H9 (cell line): Measurements from ENCODE around the gene FANCI. TPM values are rescaled to one million over a fixed set of nuclear protein-coding genes. Genes with fewer than 3 reads are reported as not detected.

Source experiments
- DNase-seq: peaks from one replicate; pipeline ENCODE4 v3.0.0-alpha.2; 2017
- H2AFZ ChIP-seq: one replicate; pipeline ENCODE4 v1.6.1; 2013; ENCODE audit warnings: mild to moderate bottlenecking, low read length, control low read depth, moderate library complexity
- H2AK5ac ChIP-seq: 2 replicates; pipeline ENCODE4 v1.6.1; 2013; ENCODE audit warnings: low read length, control low read depth, mixed read lengths; ENCODE audit not compliant: insufficient read length
- H2BK120ac ChIP-seq: one replicate; pipeline ENCODE4 v1.6.1; 2013; ENCODE audit warnings: low read depth, mild to moderate bottlenecking, low read length, control low read depth, inconsistent platforms; ENCODE audit not compliant: poor library complexity, severe bottlenecking
- H2BK12ac ChIP-seq: 2 replicates; pipeline ENCODE4 v1.6.1; 2013; ENCODE audit warnings: low read length, control low read depth, mixed read lengths, low read depth; ENCODE audit not compliant: insufficient read length
- H2BK15ac ChIP-seq: 2 replicates; pipeline ENCODE4 v1.6.1; 2013; ENCODE audit warnings: low read depth, low read length, control low read depth
- H2BK20ac ChIP-seq: one replicate; pipeline ENCODE4 v1.6.1; 2013; ENCODE audit warnings: low read depth, mild to moderate bottlenecking, low read length, control low read depth, inconsistent platforms; ENCODE audit not compliant: poor library complexity, severe bottlenecking
- H2BK5ac ChIP-seq: 2 replicates; pipeline ENCODE4 v1.6.1; 2013; ENCODE audit warnings: low read length, control low read depth, mixed read lengths; ENCODE audit not compliant: insufficient read length
- H3K14ac ChIP-seq: 2 replicates; pipeline ENCODE4 v1.6.1; 2013; ENCODE audit warnings: low read length, control low read depth; ENCODE audit not compliant: insufficient read depth
- H3K18ac ChIP-seq: 2 replicates; pipeline ENCODE4 v1.6.1; 2013; ENCODE audit warnings: low read depth, mild to moderate bottlenecking, mixed read lengths, low read length, control low read depth; ENCODE audit not compliant: insufficient read length
- H3K23ac ChIP-seq: 2 replicates; pipeline ENCODE4 v1.6.1; 2013; ENCODE audit warnings: low read length, control low read depth, mixed read lengths, low read depth; ENCODE audit not compliant: insufficient read length
- H3K23me2 ChIP-seq: 2 replicates; pipeline ENCODE4 v1.6.1; 2013; ENCODE audit warnings: low read depth, mild to moderate bottlenecking, mixed read lengths, low read length, control low read depth; ENCODE audit not compliant: insufficient read length, poor library complexity, severe bottlenecking
- H3K27ac ChIP-seq: 2 replicates; pipeline ENCODE4 v1.5.1; 2013; ENCODE audit warnings: low read length, control low read depth, mixed read lengths, low read depth; ENCODE audit not compliant: insufficient read length
- H3K27me3 ChIP-seq: 2 replicates; pipeline ENCODE4 v1.6.1; 2013; ENCODE audit warnings: low read length, control low read depth, inconsistent platforms; ENCODE audit not compliant: insufficient read depth
- H3K4ac ChIP-seq: 2 replicates; pipeline ENCODE4 v1.6.1; 2013; ENCODE audit warnings: low read depth, mild to moderate bottlenecking, control low read depth, inconsistent platforms, low read length, moderate library complexity
- H3K4me1 ChIP-seq: 2 replicates; pipeline ENCODE4 v1.6.1; 2013; ENCODE audit warnings: low read length, control low read depth, inconsistent platforms; ENCODE audit not compliant: insufficient read depth
- H3K4me2 ChIP-seq: 2 replicates; pipeline ENCODE4 v1.6.1; 2013; ENCODE audit warnings: low read length, control low read depth, mixed read lengths; ENCODE audit not compliant: insufficient read length, insufficient read depth
- H3K56ac ChIP-seq: 2 replicates; pipeline ENCODE4 v1.6.1; 2013; ENCODE audit warnings: low read depth, mild to moderate bottlenecking, mixed read lengths, low read length, control low read depth; ENCODE audit not compliant: insufficient read length
- H3K79me1 ChIP-seq: 2 replicates; pipeline ENCODE4 v1.6.1; 2013; ENCODE audit warnings: low read depth, mild to moderate bottlenecking, moderate library complexity, low read length, control low read depth, inconsistent platforms; ENCODE audit not compliant: insufficient read depth, poor library complexity, severe bottlenecking
- H3K79me2 ChIP-seq: 2 replicates; pipeline ENCODE4 v1.6.1; 2013; ENCODE audit warnings: low read length, control low read depth, inconsistent platforms; ENCODE audit not compliant: insufficient read depth
- H3K9ac ChIP-seq: 2 replicates; pipeline ENCODE4 v1.6.1; 2013; ENCODE audit warnings: low read length, control low read depth, mixed read lengths; ENCODE audit not compliant: insufficient read length; ENCODE audit errors: extremely low read depth
- H3K9me3 ChIP-seq: one replicate; pipeline ENCODE4 v1.6.1; 2013; ENCODE audit warnings: low read depth, low read length, inconsistent platforms; ENCODE audit not compliant: control insufficient read depth
- H3T11ph ChIP-seq: one replicate; pipeline ENCODE4 v1.6.1; 2013; ENCODE audit warnings: mild to moderate bottlenecking, low read length, control low read depth, inconsistent platforms
- H4K20me1 ChIP-seq: one replicate; pipeline ENCODE4 v1.6.1; 2013; ENCODE audit not compliant: control insufficient read depth, insufficient read length, insufficient read depth
- H4K5ac ChIP-seq: 2 replicates; pipeline ENCODE4 v1.6.1; 2013; ENCODE audit warnings: low read depth, mild to moderate bottlenecking, mixed read lengths, low read length, control low read depth; ENCODE audit not compliant: insufficient read length
- H4K8ac ChIP-seq: replicated peaks from 2 replicates; pipeline ENCODE4 v1.6.1; 2013; ENCODE audit warnings: low read length, control low read depth, mixed read lengths, low read depth; ENCODE audit not compliant: insufficient read length
- H4K91ac ChIP-seq: 2 replicates; pipeline ENCODE4 v1.6.1; 2013; ENCODE audit warnings: low read depth, mild to moderate bottlenecking, moderate library complexity, mixed read lengths, low read length, control low read depth; ENCODE audit not compliant: insufficient read length
- H3K27ac Mint-ChIP-seq, 3 experiments: 2 replicates in 2 of 3; 3 replicates in 1 of 3; pipeline ENCODE4 v1.8.0; 2020 to 2021; ENCODE audit warnings: mixed read lengths in 3 of 3, mild to moderate bottlenecking in 1 of 3, moderate library complexity in 1 of 3
- H3K27me3 Mint-ChIP-seq: 2 replicates; pipeline ENCODE4 v1.8.0; 2021; ENCODE audit warnings: low read depth, mild to moderate bottlenecking, moderate library complexity, mixed read lengths
- H3K36me3 Mint-ChIP-seq, 3 experiments: 2 replicates in 2 of 3; 3 replicates in 1 of 3; pipeline ENCODE4 v1.8.0; 2020 to 2021; ENCODE audit warnings: low read depth in 3 of 3, mixed read lengths in 3 of 3; ENCODE audit not compliant: insufficient read depth in 1 of 3
- H3K4me1 Mint-ChIP-seq, 2 experiments: 2 replicates each; pipeline ENCODE4 v1.8.0; 2020; ENCODE audit warnings: mixed read lengths in 2 of 2
- H3K4me3 Mint-ChIP-seq, 2 experiments: 2 replicates in 1 of 2; 3 replicates in 1 of 2; pipeline ENCODE4 v1.8.0; 2020 to 2021; ENCODE audit warnings: mild to moderate bottlenecking in 2 of 2, mixed read lengths in 2 of 2, moderate library complexity in 1 of 2
- H3K9me3 Mint-ChIP-seq, 2 experiments: 2 replicates in 1 of 2; 3 replicates in 1 of 2; pipeline ENCODE4 v1.8.0; 2020; ENCODE audit warnings: mild to moderate bottlenecking in 2 of 2, mixed read lengths in 2 of 2, moderate library complexity in 1 of 2
- WGBS: extraction: QIAGEN DNeasy Blood & Tissue Kit; methylation state at CpG from one replicate; pipeline ENCODE4 v1.1.7; 2013; ENCODE audit warnings: missing lambda C conversion rate, low lambda C conversion rate, mixed read lengths; ENCODE audit not compliant: insufficient read length; ENCODE audit errors: extremely low coverage; 5-methylcytosine and 5-hydroxymethylcytosine counted together
- total RNA-seq: library from RNA; stranded (reverse); gene quantifications from 2 replicates; pipeline ENCODE4 v1.2.1, GENCODE V29; 2021
- TF ChIP-seq, protein P1 (sequence below): fragments of 200-600 bp; sonication (generic); conservative IDR thresholded peaks from 3 replicates; pipeline ENCODE4 v1.8.0; 2021; ENCODE audit warnings: antibody characterized with exemption, mild to moderate bottlenecking

FANCI gene
- total RNA-seq, 1 experiment from 2014 or later: 106 TPM

DNA sequence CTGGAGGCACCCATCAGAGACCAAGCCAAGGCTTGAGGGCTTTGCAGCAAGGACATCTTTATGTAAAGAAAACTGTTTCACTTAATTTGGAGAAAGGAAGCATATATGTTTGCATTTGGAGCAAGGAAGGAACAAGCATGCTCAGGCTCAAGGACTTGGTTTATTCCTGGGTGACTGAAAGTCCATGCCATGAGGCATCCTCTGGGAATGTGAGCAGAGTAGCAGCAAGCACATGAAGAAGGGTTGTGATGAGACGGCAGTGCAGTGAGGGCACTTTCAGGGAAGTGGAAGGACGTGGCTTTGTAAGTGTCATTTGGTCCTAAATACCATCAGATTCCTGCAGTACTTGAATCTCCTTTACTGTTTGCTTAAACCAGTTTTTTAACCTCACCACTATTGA, 64.0 kb downstream of the FANCI start:
- peaks cover 39 to 82% (median 79%) of the 10 kb centered on the region in 3 experiments; a peak in 6 of 7 replicates for H3K36me3 Mint-ChIP-seq
- H3K79me2 ChIP-seq: no peaks in the 10 kb centered on the region
- WGBS: no CpG with 5 or more reads among the region's 2 CpGs

More for the DNA sequence above, 64.0 kb downstream of the FANCI start:
- Histone ChIP-seq H3K4me2 (no peak overlapping the region), H4K8ac (no peak overlapping the region), H3K27me3 (no peaks in the 10 kb centered on the region), H3K27ac (no peak overlapping the region), H3K14ac (no peak overlapping the region), H3K9me3 (no peaks in the 10 kb centered on the region), H4K5ac (no peak overlapping the region), H3T11ph (no peak overlapping the region), H2BK12ac (no peak overlapping the region), H3K4me1 (no peaks in the 10 kb centered on the region), H3K9ac (no peak overlapping the region), H3K4ac (no peak overlapping the region), H3K23me2 (no peaks in the 10 kb centered on the region), H3K56ac (no peak overlapping the region), H2BK5ac (no peak overlapping the region), H2AFZ (no peak overlapping the region), H2BK120ac (no peak overlapping the region), H3K18ac (no peak overlapping the region), H3K79me1 (no peaks in the 10 kb centered on the region), H2BK15ac (no peak overlapping the region), H4K91ac (no peak overlapping the region), H2AK5ac (no peak overlapping the region), H3K23ac (no peak overlapping the region), H2BK20ac (no peak overlapping the region), H4K20me1 (no peaks in the 10 kb centered on the region)
- Mint-ChIP-seq H3K27ac (no peak overlapping the region), H3K27me3 (no peaks in the 10 kb centered on the region), H3K4me3 (no peak overlapping the region), H3K9me3 (no peaks in the 10 kb centered on the region), H3K4me1 (no peaks in the 10 kb centered on the region)
- no peak for DNase-seq
- TF ChIP-seq, protein P1, sequence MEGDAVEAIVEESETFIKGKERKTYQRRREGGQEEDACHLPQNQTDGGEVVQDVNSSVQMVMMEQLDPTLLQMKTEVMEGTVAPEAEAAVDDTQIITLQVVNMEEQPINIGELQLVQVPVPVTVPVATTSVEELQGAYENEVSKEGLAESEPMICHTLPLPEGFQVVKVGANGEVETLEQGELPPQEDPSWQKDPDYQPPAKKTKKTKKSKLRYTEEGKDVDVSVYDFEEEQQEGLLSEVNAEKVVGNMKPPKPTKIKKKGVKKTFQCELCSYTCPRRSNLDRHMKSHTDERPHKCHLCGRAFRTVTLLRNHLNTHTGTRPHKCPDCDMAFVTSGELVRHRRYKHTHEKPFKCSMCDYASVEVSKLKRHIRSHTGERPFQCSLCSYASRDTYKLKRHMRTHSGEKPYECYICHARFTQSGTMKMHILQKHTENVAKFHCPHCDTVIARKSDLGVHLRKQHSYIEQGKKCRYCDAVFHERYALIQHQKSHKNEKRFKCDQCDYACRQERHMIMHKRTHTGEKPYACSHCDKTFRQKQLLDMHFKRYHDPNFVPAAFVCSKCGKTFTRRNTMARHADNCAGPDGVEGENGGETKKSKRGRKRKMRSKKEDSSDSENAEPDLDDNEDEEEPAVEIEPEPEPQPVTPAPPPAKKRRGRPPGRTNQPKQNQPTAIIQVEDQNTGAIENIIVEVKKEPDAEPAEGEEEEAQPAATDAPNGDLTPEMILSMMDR: no peak
